Fibroblast of skin of right biceps (primary cell): ENCODE results near the gene TMEM178B.
"Not testable (repeated sequence)": the region's sequence is repeated elsewhere in the genome, so short reads cannot be mapped to it uniquely, and the experiment has no call there.

ENCODE experiments used
- DNase-seq: peaks from one replicate; pipeline ENCODE4 v3.0.0-alpha.2; 2013

Gene TMEM178B

DNA sequence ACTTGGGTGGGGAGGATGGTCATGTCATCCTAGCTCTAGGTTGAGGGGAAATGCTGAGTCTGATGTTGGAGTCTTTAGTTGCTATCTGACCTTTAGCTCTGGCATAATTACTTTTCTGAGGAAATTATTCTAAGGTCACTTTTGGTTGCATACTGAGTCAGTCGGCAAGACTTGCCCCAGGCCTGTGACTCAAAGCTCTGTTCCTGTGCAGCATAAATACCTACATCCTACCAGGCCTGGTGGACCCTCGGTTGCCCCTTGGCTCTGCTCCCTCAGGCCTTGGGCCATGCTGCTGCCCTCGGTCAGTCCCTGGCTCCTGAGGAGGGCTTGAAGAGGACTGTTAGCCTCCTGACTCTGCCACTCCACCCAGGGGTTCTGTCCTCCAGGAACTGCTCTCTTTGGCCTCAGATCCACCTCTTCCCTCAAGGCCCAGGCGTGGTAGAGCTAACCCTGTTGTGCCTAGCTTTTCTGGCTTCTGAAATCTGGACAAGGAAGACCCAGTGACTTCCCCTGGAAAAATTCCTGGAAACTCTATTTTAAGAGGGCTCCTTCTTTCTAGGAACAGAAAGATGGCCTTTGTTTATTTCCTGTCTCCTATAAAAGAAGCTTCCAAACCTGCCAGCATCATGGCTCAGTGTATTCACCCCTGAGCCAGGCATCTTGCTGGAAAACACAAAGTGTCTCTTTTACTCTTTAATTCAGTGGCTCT is 71.2 kb downstream of the TMEM178B start:
- DNase-seq, result no peak

DNA sequence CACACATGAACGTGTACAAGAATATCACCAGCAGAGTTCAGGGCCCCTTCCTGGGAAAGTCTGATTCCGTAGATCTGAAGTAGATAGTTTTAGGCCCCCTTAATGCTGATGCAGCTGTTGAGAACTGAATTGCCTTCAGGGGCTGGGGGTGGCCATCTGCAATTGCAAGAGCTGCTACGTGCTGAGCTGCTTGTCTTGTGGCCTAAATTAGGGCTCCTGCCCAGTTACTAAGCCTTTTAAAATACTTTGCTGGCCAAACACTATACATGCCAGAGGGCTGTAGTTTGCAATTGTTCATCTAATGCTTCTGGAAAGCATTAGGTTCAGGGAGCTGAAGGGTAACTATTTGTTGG is 71.7 kb downstream of the TMEM178B start:
- DNase-seq, result no peak

DNA sequence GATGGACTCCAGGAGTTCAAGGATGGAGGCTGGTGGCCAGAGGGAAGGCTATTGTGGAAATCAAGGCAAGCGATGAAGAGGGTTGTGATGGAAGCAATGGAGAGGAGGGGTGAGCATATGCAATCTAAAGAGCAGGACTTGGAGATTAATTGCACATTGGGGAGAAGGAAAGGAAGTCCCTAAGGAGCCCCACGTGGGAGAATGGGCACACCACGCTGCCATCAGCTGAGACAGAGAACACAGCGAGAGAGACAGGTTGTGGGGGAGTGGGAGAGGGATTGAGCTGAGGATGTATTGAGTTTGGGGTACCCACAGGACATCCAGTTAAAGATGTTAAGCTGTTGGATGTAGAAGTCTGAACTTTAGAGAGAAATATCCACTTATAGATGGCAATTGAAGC is 73.6 kb downstream of the TMEM178B start:
- DNase-seq, result no peak

DNA sequence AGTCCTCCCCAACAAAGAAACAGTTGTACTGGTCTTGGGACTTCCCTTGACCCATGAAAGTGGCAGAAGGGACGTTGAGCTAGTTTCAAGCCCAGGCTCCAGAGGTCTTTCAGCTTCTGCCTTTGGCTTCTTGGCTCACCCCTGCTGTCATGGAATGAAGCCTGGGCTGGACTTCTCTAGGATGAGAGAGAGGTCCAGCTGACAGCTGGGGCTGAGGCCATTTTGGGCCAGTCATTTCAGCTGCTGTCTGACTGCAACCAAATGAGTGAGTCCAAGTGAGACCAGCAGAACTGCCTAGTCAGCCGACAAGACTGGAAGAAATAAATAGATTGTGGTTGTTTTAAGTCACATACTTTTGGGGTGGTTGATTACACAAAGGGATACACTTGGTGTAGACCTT is 76.6 kb downstream of the TMEM178B start:
- no peak for DNase-seq

DNA sequence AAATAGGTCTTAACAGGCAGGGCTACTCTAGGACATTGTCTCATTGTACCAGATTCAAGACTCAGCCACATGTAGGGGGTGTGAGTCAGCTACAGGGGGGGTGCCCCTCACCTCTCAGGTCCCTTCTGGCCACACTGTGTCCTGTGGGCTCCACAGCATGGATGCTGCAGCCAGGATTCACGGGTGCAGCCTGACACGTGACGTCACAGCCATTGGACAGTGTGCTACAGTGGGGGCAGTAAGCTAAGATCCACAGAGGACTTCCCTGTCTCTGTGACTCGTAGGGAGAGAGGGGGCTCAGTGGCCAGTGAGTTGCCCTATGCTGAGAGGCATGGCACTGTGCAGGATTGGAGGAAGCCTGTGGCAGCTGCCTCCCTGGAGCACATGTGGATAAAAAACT is 77.9 kb downstream of the TMEM178B start:
- no peak for DNase-seq

DNA sequence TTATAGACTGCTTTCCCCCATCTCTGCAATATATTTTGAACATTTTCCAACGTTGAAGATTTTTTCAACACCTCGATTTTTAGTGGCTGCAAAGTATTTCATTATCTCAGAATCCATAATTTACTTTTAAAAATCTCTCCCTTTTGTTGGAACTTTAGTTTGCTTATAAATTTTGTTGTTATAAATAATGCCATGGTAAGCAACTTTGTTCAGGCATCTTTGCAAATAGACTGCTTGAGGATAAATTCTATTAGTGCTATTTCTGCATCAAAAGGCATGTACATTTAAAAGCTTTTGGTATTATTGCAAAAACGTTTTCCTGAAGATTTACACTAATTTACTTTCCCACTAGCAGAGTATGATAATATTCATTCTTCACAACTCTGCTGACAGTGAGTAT is 79.4 kb downstream of the TMEM178B start:
- DNase-seq, result no peak

DNA sequence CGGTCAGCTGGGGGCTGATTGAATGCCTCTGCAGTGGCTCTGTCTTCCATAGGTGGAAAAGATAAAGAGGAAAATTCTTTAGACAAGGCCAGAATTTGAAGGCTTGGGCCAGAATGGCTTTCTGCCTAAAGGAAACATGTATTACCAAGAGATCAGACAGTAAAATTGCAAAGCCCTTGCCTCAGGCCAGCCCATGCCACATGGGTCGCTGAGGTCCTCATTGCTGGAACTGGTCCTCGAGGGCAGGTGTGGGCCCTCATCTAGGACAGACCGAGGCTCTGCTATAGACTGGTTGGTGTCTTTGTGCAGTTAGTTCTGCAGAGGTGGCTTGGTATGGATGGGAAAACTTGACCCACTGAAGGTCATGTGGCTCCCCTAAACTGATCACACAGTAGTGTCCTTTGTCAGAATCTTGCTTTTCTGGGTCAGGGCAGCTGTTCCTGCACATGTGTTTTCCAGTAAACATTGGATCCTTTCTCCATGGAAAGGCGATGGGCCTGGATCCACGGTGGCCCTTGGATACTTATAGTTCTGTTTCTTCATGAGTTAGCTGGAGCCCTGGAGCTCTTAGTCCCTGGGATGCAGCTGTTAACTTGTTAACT is 80.4 kb downstream of the TMEM178B start:
- no peak for DNase-seq

DNA sequence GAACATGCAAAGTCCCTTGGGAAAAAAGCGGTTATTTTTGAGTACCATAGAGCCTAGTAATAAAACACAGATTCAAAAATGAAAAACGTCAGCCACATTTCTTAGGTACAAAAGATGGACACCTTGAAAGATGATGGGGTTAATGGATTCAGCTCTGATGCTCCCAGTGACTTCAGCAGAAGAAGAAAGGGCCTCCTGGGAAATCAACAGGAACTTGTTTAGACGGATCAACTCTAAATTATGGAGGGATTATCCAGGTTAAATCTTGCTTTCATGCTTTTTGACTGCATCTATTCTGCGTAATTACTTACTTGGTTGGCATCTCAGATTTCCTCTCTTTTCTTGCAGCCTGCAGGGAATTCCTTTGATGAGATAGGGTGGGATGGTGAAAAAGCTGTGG is 82.5 kb downstream of the TMEM178B start:
- DNase-seq, result no peak

DNA sequence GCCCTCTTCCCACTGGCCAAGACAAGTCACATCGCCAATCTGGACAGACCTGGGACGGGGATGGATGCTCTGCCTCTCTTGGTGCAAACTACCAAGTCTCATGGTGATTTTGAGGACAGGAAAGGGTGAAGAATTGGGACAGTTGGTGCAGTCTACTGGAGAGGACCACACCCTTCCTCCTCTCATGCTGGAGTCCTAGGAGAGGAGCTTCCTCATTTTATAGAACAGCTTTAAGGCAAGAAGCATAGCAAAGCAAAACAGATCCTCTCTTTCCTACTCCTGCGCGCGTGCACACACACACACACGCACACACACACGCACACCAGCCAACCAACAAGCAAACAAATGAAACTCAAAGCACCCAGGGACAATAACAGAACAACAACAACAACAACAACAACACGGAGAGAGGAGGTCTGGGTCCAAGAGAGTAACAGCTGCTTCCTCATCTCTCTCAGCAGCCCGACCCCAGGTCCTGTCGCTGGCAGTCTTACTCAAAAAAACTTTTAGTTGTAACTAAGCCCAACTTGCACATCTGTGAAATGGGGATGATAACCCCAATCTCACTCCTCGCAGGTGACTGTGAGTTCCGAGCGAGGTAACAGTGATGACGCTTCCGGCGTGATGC is 83.4 kb downstream of the TMEM178B start:
- no peak for DNase-seq

DNA sequence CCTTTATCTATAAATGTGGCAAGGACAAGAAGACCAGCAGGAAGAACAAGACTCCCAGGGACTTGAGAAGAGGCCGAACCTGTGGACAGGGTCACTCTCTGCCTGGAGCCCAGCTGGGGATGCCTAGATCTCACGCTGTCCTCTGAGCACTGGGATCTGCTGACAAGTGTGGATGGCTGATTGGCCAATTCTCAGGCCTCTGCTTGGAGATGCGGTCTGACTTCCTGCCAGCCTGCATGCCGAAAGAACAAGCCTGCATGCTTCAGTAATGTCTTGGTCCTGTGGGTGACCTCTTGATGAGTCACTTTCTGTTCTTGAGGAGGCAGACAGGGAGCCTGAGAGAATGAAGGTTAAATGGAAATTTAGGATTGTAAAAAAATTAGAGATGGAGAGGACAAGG is 84.7 kb downstream of the TMEM178B start:
- peak; percentile 77 for DNase-seq

DNA sequence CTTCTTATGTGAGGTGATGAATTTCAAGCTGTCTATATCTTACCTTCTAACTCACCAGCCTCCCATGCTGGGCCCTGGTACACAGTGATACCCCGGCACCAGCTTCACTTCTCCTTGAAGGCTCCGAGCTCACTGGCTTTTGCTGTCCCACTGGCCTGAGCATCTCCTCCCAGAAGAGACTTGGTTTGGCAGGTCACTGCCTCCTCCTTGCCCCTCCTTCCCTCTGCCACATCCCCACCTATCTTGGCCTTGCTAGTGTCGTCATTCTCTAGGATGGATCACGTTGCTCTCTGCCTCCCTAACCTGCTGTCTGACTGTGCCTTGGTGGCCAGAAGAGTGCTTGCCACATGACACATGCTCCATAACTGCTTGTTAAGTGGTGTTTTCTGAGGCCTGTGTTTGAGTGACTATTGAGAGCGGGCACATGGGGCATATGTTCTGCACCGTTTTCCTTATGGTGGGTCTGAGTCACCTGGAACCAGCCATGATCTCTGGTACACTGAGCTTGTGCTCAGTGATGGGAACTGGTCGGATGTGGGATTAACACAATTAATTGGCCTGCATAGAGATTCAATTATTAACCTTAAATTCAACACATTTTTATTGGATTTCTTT is 86.5 kb downstream of the TMEM178B start:
- DNase-seq, result no peak

DNA sequence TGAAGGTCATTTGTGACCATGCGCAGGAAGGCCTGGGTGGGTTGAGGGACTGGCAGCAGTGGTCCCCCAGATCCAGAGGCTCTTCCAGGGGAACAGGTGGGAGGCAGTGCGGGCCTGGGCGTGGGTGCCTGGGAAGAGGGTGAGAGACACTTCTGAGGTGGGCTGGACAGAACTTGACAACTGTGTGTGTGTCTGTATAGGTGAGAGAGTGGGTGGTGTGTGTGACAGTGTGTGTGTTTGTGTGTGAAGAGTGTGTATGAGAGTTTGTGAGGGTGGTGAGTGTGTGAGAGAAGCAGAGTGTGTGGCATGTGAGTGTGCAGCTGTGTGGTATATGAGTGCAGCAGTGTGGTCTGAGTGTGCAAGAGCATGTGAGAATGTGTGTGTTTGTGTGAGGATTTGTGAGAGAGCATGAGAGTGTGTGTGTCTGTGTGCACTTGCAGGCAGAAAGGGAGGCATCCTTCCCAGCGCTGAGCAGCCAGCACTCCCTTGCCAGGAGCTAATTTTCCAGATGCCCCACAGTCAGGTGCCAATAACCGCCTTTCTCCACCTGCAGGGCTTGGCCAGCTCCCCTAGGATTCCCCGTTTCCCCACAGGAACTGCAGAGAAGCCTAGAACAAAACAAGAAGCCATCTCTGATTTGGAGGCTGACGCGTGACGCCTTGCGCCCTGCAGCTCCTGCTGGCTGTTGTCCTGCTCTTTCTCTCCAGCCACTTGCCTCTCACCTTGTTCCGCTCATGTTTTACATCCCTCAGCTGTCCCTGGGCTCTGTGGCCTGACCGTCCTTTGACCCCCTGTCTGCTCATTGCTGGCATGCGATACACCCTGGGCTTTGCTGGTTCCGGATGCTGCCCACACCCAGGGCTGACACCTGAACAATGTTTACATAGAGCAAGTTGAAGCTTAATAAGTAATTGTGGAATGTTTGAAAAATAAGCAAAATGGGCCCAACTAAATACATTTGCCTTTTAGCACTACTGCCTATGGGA is 88.0 kb downstream of the TMEM178B start:
- DNase-seq, result no peak

DNA sequence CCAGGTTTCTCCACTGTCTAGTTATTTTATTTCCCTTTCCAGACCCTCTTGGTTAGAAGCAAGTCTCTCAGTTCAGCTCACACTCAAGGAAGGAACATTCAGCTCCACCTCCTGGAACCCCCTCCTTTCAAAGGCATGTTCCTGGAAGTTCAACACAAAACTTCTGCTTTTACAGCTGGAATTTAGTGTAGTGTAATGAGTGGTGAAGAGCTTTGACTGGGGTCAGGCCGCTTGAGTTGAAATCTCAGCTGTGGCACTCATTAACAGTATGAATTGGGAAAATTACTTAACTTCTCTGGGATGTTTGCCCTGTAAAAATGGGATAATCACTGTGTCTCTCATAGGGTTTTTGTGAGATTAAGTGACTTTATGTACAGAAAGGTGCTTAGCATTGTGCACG is 91.7 kb downstream of the TMEM178B start:
- DNase-seq, result no peak

DNA sequence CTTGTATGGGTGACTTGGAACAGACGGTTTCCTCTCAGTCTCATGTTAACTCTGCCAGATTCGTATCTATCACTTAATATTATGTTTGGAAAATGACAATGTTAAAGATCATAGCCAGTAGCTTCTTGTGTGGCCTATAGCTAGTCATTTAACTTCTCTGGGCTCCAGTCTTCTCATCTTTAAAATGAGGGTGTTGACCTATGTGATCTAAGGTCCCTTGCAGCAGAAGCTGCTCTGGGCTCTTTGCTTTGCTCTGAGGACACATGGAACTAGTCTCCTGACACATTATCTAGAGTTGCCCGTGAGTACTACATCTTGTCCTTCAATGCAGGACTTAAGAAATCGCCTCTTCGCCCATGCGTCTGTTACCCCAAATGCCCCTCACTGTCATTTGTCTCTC is 93.1 kb downstream of the TMEM178B start:
- no peak for DNase-seq

DNA sequence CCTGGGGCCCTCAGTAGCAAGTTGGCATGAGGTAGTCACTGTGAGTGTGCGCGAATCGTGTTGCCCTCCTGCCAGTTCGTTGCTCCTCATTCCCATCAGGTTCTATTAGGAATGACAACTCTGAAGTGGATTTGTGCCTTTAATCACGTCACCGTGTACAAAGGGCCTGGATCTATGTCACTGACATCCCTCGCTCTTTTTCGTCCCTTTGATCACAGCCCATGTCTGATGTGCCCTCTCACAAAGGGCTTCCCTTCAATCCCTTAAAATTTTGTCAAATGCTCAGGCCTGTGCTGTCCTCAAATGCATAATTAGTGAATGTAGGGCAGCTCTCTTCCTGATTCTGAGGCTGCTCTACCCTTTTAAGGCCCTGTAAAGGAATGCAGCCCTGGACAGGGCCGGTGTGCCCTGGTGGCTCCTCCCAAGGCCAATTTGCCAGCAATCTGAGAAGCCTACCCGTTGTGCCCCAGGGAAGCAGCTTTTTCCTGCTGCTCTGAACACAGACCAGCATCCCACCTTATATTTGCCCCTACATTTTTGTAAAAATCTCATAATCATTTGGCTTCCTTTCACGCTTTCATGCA is 93.6 kb downstream of the TMEM178B start:
- DNase-seq, result no peak

DNA sequence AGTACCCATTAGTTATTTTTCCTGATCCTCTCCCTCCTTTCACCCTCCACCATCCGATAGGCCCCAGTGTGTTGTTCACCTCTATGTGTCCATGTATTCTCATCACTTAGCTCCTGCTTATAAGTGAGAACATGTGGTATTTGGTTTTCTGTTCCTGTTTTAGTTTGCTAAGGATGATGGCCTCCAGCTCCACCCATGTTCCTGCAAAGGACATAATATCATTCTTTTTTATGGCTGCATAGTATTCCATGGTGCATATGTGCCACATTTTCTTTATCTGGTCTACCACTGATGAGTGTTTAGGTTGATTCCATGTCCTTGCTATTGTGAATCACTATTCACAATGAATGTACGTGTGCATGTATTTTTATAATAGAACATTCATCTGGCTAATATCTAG is 95.3 kb downstream of the TMEM178B start:
- DNase-seq, result not testable (repeated sequence)

DNA sequence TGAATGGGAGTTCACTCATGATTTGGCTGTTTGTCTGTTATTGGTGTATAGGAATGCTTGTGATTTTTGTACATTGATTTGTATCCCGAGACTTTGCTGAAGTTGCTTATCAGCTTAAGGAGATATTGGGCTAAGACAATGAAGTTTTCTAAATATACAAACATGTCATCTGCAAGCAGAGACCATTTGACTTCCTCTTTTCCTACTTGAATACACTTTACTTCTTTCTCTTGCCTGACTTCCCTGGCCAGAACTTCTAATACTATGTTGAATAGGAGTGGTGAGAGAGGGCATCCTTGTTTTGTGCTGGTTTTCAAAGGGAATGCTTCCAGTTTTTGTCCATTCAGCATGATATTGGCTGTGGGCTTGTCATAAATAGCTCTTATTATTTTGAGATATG is 101.9 kb downstream of the TMEM178B start:
- not testable (repeated sequence) for DNase-seq

DNA sequence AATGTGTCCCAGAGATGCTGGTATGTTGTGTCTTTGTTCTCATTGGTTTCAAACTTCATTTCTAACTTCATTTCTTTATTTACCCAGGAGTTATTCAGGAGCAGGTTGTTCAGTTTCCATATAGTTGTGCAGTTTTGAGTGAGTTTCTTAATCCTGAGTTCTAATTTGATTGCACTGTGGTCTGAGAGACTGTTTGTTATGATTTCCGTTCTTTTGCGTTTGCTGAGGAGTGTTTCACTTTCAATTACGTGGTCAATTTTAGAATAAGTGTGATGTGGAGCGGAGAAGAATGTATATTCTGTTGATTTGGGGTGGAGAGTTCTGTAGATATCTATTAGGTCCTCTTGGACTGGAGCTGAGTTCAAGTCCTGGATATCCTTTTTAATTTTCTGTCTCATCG is 103.3 kb downstream of the TMEM178B start:
- not testable (repeated sequence) for DNase-seq

DNA sequence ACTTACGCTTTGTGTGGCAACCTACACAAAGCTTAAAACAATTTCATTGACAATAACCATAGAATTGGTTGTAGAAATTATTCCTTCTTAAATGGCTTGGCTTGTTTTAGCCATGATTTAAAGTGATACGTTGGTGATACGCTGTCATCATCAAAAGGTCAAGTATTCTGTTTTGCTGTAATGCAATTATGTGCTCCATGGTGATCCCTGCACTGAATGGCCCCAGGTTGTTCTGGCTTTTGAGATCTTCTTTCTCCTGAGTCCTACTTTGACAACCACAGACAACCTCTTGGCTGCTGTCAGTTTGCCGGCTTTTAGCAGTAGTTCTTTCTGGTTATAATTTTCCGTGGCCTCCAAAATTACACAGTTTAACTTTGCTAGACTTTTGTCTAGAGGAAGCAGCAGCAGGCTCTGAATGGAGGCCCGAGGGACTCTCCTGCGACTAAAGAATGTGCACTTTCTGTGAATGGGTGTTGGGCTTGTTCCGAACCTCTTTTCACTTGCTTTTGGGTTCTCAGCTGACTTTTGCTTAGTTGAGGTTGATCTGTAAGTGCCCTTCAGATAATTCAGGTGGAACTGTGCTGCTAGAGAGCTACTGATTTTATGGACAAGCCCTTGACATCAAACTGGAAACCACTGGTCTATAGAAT is 104.7 kb downstream of the TMEM178B start:
- DNase-seq, result no peak

DNA sequence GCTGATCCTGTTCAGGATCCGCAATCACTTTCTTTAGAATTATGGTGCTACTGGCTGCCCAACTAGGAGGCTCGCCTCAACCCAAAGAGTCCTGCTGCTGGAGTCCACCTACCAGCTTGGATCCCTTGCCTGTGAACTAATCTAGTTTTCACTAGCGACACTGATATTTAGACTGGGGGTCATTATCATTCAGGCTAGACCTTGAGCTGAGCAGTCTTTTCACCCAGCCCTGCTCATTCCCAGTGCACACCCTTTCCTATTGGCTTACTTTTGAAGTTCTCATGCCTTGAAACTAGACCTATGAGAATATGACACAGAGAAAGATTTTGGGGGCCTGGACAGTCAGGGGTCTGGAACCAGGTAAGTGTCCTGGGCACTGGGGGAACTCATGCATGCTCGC is 107.9 kb downstream of the TMEM178B start:
- no peak for DNase-seq

DNA sequence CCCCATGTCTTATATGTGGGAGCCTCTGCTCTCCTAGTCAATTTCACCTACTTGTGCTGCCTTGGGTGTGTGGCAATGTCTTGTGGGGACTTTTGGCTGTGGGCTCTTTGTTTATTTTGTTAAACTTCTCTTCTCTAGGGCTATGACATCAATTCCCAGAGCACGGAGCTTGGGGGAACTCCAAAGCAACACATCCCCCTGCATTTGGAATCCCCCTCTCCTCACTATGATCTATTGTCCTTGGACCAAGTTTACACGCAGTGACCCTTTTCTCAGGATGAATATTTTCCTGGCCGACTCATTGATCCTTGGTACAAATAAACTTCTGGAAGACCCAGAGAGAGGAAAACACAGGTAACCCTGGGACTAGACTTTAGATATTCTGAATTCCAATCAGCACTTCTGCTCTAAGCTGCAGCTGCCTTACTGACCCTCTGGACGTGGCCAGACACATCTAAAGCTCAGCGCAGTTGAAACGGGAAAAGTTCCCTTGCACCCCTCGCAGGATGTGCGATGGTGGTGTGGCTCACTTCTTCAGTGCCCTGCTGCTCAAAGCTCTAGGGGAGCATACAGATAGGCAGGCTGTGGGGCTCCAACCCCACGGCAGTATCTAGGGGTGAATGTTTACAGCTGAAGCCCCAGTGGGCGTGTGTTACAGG is 110.8 kb downstream of the TMEM178B start:
- no peak for DNase-seq
